MM.1S (cell line): ENCODE results near the gene TUFT1.

Experiments
- CTCF ChIP-seq: fragments of 300-600 bp; sonication (generic); IDR thresholded peaks from 2 replicates; pipeline ENCODE4 v1.5.1; 2016; ENCODE audit warnings: antibody characterized with exemption, low read length, mixed read lengths
- EZH2 ChIP-seq: fragments of 300-600 bp; sonication (generic); optimal IDR thresholded peaks from 2 replicates; pipeline ENCODE3; 2017; ENCODE audit warnings: low read depth, mild to moderate bottlenecking, antibody characterized with exemption, low read length, mixed read lengths
- EZH2phosphoT487 ChIP-seq: fragments of 300-600 bp; sonication (generic); IDR thresholded peaks from 2 replicates; pipeline ENCODE4 v1.6.1; 2018; ENCODE audit warnings: antibody characterized with exemption, low read length

- TF ChIP-seq CTCF = no peak
- no peak for TF ChIP-seq EZH2
- no peak for TF ChIP-seq EZH2phosphoT487
These were observed 75.8 kb downstream of the TUFT1 start for GRCh38 chr1:151615711-151616504.
